ENCODE results near the gene GALNTL6. TPM values are rescaled to one million over a fixed set of nuclear protein-coding genes. Genes with fewer than 3 reads are reported as not detected.

Gene GALNTL6
- total RNA-seq, 2 experiments from 2014 or later: not detected

DNA sequence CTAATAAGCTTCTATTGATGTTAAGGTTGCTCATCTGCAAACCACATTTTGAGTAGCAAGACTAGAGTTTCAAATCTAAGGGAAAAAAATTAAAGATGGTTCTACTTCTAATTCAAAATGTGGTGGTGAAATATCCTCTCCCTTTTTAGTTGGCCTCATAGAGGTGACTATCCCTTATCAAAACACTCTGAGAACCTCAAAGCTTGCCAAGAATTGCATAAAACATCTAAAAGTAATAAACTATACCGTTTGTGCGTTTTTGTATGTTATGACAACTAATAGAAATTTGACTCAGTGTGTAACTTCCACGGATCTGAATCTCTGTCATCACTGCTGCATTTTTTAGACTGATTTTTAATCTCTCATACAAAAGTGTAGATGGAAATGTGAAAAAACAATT lies 682.6 kb downstream of the GALNTL6 start:
- POLR2A ChIA-PET: no interaction called here
- no peak overlapping the region for H3K4me3 Mint-ChIP-seq
- H3K36me3 Mint-ChIP-seq: no peaks in the 10 kb centered on the region
- no peak for ATAC-seq (ENCODE audit: low read depth)
- no peaks in the 10 kb centered on the region for H3K4me1 Mint-ChIP-seq
- no peaks in the 10 kb centered on the region for H3K9me3 Mint-ChIP-seq
- DNase-seq: no peak
- no peaks in the 10 kb centered on the region for H3K27me3 Mint-ChIP-seq
- no peak overlapping the region for H3K27ac Mint-ChIP-seq

GRCh38 chr4:172497321-172497720 lies 684.1 kb downstream of the GALNTL6 start:
- H3K27me3 Mint-ChIP-seq: no peaks in the 10 kb centered on the region
- POLR2A ChIA-PET: no interaction called here
- ATAC-seq (ENCODE audit: low read depth) (no peak), DNase-seq (no peak)
- H3K4me1 Mint-ChIP-seq: no peaks in the 10 kb centered on the region
- no peak overlapping the region for H3K4me3 Mint-ChIP-seq
- no peak overlapping the region for H3K27ac Mint-ChIP-seq
- H3K36me3 Mint-ChIP-seq: no peaks in the 10 kb centered on the region
- H3K9me3 Mint-ChIP-seq: no peaks in the 10 kb centered on the region

GRCh38 chr4:172514011-172514410 lies 700.8 kb downstream of the GALNTL6 start:
- ATAC-seq (ENCODE audit: low read depth): no peak
- Mint-ChIP-seq H3K9me3 (peaks cover 2% of the 10 kb centered on the region), H3K27me3 (no peaks in the 10 kb centered on the region), H3K36me3 (no peaks in the 10 kb centered on the region), H3K4me3 (no peak overlapping the region), H3K4me1 (no peaks in the 10 kb centered on the region), H3K27ac (no peak overlapping the region)
- DNase-seq: no peak
- POLR2A ChIA-PET: no interaction called here

- H3K4me3 Mint-ChIP-seq: no peak overlapping the region
- DNase-seq: no peak
- POLR2A ChIA-PET: no interaction called here
- ATAC-seq (ENCODE audit: low read depth): no peak
- H3K4me1 Mint-ChIP-seq: no peaks in the 10 kb centered on the region
- no peaks in the 10 kb centered on the region for H3K36me3 Mint-ChIP-seq
- no peaks in the 10 kb centered on the region for H3K27me3 Mint-ChIP-seq
- no peak overlapping the region for H3K27ac Mint-ChIP-seq
- peaks cover 2% of the 10 kb centered on the region for H3K9me3 Mint-ChIP-seq
Observed at GRCh38 chr4:172514801-172515200, 701.6 kb downstream of the GALNTL6 start.

DNA sequence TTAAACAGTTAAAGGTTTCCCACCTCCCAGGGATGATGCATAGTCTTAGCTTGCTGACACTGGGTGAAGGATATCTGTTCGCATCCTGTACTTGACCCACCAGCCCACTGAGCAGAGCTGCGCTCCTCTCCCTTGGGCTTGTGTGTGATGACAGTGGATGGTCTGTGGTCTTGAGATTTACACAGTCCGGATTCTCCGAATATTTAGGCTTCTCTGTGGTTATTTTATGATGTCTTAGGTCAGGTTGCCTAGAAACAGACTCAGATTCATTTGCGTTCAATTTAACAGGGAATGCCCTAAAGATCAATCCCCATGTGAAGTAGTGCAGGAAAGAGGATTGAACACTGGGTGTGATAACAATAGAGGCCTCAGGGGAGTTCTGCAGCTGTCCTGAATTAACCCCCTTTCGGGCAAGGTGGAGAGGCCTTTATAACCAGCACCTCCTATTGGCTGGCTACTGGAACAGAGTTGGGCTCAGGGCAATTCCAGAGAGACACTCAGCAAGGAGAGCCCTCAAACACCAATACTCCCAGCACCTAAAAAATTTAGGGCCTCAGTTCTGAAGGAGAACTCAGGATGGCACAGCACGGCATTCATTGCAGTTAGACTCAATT lies 702.2 kb downstream of the GALNTL6 start:
- ATAC-seq (ENCODE audit: low read depth): no peak
- Mint-ChIP-seq H3K4me1 (no peaks in the 10 kb centered on the region), H3K4me3 (no peak overlapping the region), H3K36me3 (no peaks in the 10 kb centered on the region), H3K9me3 (peaks cover 2% of the 10 kb centered on the region), H3K27me3 (no peaks in the 10 kb centered on the region), H3K27ac (no peak overlapping the region)
- POLR2A ChIA-PET: no interaction called here
- no peak for DNase-seq

DNA sequence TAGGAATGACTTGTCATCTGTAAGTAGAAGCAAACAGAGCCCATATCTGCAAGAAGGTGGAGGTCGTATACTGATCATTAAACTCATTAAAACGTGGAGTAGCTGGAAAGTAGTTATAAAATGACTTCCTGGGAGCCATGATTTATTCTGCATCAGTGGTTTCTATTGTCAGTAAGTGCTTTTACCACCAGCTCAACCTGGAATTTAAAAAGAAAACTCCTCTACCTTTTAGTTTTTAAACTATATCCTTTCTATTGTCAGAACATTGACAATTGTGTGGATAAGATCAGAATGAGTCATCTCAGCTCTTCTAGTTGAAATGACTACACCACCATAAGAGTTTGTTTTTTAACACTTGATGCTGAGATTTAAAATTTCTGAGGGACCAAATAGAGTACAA lies 704.2 kb downstream of the GALNTL6 start:
- Mint-ChIP-seq H3K9me3 (peaks cover 2% of the 10 kb centered on the region), H3K36me3 (no peaks in the 10 kb centered on the region), H3K4me3 (no peak overlapping the region), H3K27ac (no peak overlapping the region), H3K27me3 (no peaks in the 10 kb centered on the region), H3K4me1 (no peaks in the 10 kb centered on the region)
- DNase-seq (no peak), ATAC-seq (ENCODE audit: low read depth) (no peak)
- POLR2A ChIA-PET: no interaction called here

- Mint-ChIP-seq H3K27me3 (no peaks in the 10 kb centered on the region), H3K27ac (no peak overlapping the region), H3K4me1 (no peaks in the 10 kb centered on the region), H3K36me3 (no peaks in the 10 kb centered on the region), H3K9me3 (no peaks in the 10 kb centered on the region), H3K4me3 (no peak overlapping the region)
- POLR2A ChIA-PET: no interaction called here
- DNase-seq: no peak
- no peak for ATAC-seq (ENCODE audit: low read depth)
Observed at GRCh38 chr4:172521248-172521647, 708.0 kb downstream of the GALNTL6 start.

DNA sequence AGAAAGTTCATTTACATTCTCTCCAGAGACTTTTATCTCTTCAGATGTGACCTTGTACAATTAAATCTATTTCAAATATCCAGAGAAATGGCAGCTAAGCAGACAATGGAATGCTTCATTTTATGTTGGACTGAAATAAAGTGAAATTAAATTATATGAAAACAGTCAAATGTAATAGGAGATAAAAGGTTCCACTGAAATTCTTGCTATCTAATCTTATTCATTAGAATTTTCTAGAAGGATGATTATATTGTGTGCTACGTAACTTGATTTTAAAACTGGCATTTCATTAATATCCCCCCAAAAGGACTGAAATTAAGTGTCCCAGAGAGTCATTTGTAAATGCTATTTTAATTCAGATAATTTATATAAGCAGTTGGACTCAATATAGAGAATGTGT lies 708.5 kb downstream of the GALNTL6 start:
- H3K4me3 Mint-ChIP-seq: no peak overlapping the region
- POLR2A ChIA-PET: no interaction called here
- H3K36me3 Mint-ChIP-seq: no peaks in the 10 kb centered on the region
- no peaks in the 10 kb centered on the region for H3K9me3 Mint-ChIP-seq
- no peaks in the 10 kb centered on the region for H3K4me1 Mint-ChIP-seq
- ATAC-seq (ENCODE audit: low read depth) (no peak), DNase-seq (no peak)
- no peaks in the 10 kb centered on the region for H3K27me3 Mint-ChIP-seq
- no peak overlapping the region for H3K27ac Mint-ChIP-seq

DNA sequence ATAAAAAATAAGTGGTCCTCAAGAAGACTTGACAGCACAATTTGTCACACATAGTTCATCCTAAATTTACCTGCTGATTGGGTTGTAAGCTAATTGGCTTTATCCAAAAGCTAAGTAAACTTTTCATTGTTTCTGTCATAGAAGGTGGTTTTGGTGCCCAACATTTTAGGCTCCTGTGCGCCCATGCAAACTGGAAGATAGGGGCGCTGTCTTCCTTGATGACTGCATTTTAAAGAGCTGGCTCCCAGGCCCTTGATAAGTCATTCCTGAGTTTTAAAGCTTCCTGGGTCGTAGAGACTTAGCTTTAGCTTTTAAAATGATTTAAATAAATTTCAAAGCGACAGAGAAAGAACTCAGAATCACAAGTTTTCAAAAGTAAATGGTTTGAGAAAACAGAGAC lies 730.0 kb downstream of the GALNTL6 start:
- Mint-ChIP-seq H3K9me3 (peaks cover 2% of the 10 kb centered on the region), H3K36me3 (no peaks in the 10 kb centered on the region), H3K4me1 (no peaks in the 10 kb centered on the region), H3K27me3 (no peaks in the 10 kb centered on the region), H3K4me3 (no peak overlapping the region), H3K27ac (no peak overlapping the region)
- no peak for ATAC-seq (ENCODE audit: low read depth)
- POLR2A ChIA-PET: no interaction called here
- no peak for DNase-seq

DNA sequence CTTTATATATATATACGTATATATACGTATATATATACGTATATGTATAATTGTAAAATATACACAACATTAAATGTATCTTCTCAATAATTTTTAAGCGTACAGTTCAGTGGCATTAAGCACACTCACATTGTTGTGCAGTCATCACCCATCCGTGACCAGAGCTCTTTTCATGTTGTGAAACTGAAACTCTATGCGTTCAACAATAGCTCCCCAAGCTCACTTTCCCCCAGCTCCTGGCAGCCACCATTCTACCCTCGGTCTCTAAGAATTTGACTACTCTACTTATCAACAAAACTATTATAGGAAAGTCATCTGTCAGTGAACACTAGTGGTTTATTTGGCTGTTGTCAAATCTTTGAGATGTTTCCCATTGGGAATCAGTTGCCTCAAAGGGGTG lies 733.6 kb downstream of the GALNTL6 start:
- H3K36me3 Mint-ChIP-seq: no peaks in the 10 kb centered on the region
- H3K4me3 Mint-ChIP-seq: no peak overlapping the region
- POLR2A ChIA-PET: no interaction called here
- no peaks in the 10 kb centered on the region for H3K4me1 Mint-ChIP-seq
- ATAC-seq (ENCODE audit: low read depth) (no peak), DNase-seq (no peak)
- H3K27ac Mint-ChIP-seq: no peak overlapping the region
- no peaks in the 10 kb centered on the region for H3K27me3 Mint-ChIP-seq
- H3K9me3 Mint-ChIP-seq: no peaks in the 10 kb centered on the region

GRCh38 chr4:172547724-172548123 lies 734.5 kb downstream of the GALNTL6 start:
- no peak overlapping the region for H3K27ac Mint-ChIP-seq
- no peaks in the 10 kb centered on the region for H3K27me3 Mint-ChIP-seq
- ATAC-seq (ENCODE audit: low read depth) (no peak), DNase-seq (no peak)
- no peaks in the 10 kb centered on the region for H3K36me3 Mint-ChIP-seq
- no peaks in the 10 kb centered on the region for H3K4me1 Mint-ChIP-seq
- POLR2A ChIA-PET: no interaction called here
- H3K4me3 Mint-ChIP-seq: no peak overlapping the region
- H3K9me3 Mint-ChIP-seq: no peaks in the 10 kb centered on the region

DNA sequence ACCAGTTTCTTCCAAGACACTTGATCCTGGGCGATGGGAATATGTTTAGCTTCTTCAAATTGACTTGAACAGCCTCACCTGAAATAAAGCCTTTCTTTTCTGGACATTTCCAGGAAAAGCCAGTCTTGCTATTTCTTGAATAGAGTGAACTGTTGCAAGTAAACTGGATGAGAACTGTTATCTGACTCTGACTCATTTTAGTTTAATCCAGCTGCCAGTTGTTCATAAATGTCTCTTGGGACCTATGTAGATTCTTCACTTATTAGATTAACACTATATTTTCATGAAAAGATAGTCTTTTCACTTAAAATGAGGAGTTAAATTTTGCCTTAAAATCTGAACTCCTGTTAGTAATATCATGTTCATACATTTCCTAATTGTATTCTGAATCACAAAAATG lies 740.0 kb downstream of the GALNTL6 start:
- no peaks in the 10 kb centered on the region for H3K36me3 Mint-ChIP-seq
- no peaks in the 10 kb centered on the region for H3K4me1 Mint-ChIP-seq
- DNase-seq: no peak
- no peaks in the 10 kb centered on the region for H3K27me3 Mint-ChIP-seq
- no peak overlapping the region for H3K27ac Mint-ChIP-seq
- POLR2A ChIA-PET: no interaction called here
- no peak overlapping the region for H3K4me3 Mint-ChIP-seq
- no peak for ATAC-seq (ENCODE audit: low read depth)
- no peaks in the 10 kb centered on the region for H3K9me3 Mint-ChIP-seq

GRCh38 chr4:172554588-172554987 lies 741.4 kb downstream of the GALNTL6 start:
- Mint-ChIP-seq H3K9me3 (no peaks in the 10 kb centered on the region), H3K4me3 (no peak overlapping the region), H3K4me1 (no peaks in the 10 kb centered on the region), H3K27me3 (no peaks in the 10 kb centered on the region), H3K36me3 (no peaks in the 10 kb centered on the region), H3K27ac (no peak overlapping the region)
- no peak for ATAC-seq (ENCODE audit: low read depth)
- DNase-seq: no peak
- POLR2A ChIA-PET: interaction anchor here (0.6 kb wide), 1 partner anchor 14 kb away, joined by 6 read pairs; no protein-coding TSS in a partner anchor

DNA sequence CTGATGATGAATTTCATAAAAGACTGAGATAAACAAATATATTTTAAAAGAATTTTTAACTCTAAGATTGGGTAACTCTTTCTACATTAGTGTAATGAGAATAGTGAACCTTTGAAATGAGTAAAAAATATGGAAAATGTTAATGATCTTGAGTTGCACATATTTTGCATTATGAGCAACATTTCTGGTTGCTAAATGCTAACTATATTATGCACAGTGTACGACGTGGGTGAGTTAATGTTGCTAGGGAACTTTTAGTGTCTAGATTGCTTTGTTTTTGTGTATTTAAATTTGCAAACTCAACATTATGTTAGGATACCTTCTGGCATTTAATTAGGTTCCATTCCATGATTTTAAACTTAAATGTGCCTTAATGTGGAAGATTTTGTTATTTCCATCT lies 742.5 kb downstream of the GALNTL6 start:
- H3K4me3 Mint-ChIP-seq: no peak overlapping the region
- POLR2A ChIA-PET: no interaction called here
- no peaks in the 10 kb centered on the region for H3K36me3 Mint-ChIP-seq
- H3K9me3 Mint-ChIP-seq: no peaks in the 10 kb centered on the region
- ATAC-seq (ENCODE audit: low read depth) (no peak), DNase-seq (no peak)
- H3K4me1 Mint-ChIP-seq: no peaks in the 10 kb centered on the region
- H3K27me3 Mint-ChIP-seq: no peaks in the 10 kb centered on the region
- no peak overlapping the region for H3K27ac Mint-ChIP-seq

DNA sequence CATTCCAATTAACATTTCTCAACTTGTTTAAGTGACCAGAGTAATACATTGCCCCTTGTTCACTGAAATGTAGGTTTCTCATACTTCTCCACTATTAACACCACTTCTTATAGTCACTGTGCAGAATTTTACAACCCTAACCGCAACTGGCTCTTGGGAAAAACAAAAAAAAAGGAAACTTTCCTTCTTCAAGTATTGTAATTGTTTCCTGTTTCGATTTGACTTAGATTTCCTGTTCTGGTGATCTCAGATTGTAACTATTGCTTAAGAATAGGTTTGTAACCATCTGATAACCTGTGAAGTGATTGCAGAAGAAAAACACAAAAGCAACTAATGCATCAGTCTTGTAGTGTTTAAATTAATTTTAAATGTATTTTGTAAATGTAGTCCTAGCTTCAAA lies 760.7 kb downstream of the GALNTL6 start:
- ATAC-seq (ENCODE audit: low read depth): no peak
- H3K27ac Mint-ChIP-seq: no peak overlapping the region
- no peaks in the 10 kb centered on the region for H3K4me1 Mint-ChIP-seq

More for the DNA sequence above, 760.7 kb downstream of the GALNTL6 start:
- Mint-ChIP-seq H3K4me3 (no peak overlapping the region), H3K9me3 (no peaks in the 10 kb centered on the region), H3K36me3 (no peaks in the 10 kb centered on the region), H3K27me3 (no peaks in the 10 kb centered on the region)
- DNase-seq: no peak
- POLR2A ChIA-PET: no interaction called here
